A673 (cell line): ENCODE measurements around the gene KCNK3. TPM values are rescaled to one million over a fixed set of nuclear protein-coding genes. Genes with fewer than 3 reads are reported as not detected.

Source experiments
- BruUV-seq: library from RNA; stranded (reverse); fragments of 400-500 nt; replicated peaks from 2 replicates; lab custom pipeline; 2021; lab: Mats Ljungman, UMichigan
- CTCF ChIA-PET: fragments of 300-600 bp; sonication (Branson Sonifier 250); formaldehyde crosslinking; loops from one replicate; lab custom pipeline; 2022; ENCODE audit warnings: antibody characterized with exemption; lab: Charles Lee
- POLR2A ChIA-PET: fragments of 300-600 bp; sonication (Branson Sonifier 250); formaldehyde crosslinking; loops from one replicate; lab custom pipeline; 2022; ENCODE audit warnings: antibody characterized with exemption; ENCODE audit not compliant: low non-redundant PET; lab: Charles Lee
- DNase-seq: peaks from one replicate; pipeline ENCODE4 v3.0.0-alpha.2; 2015; ENCODE audit warnings: low spot score
- H3K27ac ChIP-seq: fragments of 200-600 bp; sonication (generic); 2 replicates; pipeline ENCODE4 v1.5.1; 2016; ENCODE audit warnings: mixed run types, low read depth, mild to moderate bottlenecking, mixed read lengths, antibody characterized with exemption, low read length; ENCODE audit not compliant: poor library complexity, severe bottlenecking
- H3K27me3 ChIP-seq: fragments of 200-600 bp; sonication (generic); replicated peaks from 2 replicates; pipeline ENCODE4 v1.6.1; 2017; ENCODE audit warnings: mixed run types, low read depth, mild to moderate bottlenecking, mixed read lengths, antibody characterized with exemption, low read length; ENCODE audit not compliant: insufficient read depth, poor library complexity
- H3K36me3 ChIP-seq: fragments of 200-600 bp; sonication (generic); 2 replicates; pipeline ENCODE4 v1.6.1; 2016; ENCODE audit warnings: mixed run types, mild to moderate bottlenecking, mixed read lengths, antibody characterized with exemption, low read length; ENCODE audit not compliant: insufficient read depth, poor library complexity, severe bottlenecking
- H3K4me1 ChIP-seq: fragments of 200-600 bp; sonication (generic); 2 replicates; pipeline ENCODE4 v1.6.1; 2017; ENCODE audit warnings: mixed run types, mild to moderate bottlenecking, mixed read lengths, antibody characterized with exemption, low read length; ENCODE audit not compliant: insufficient read depth, poor library complexity, severe bottlenecking
- H3K4me3 ChIP-seq: fragments of 200-600 bp; sonication (generic); 2 replicates; pipeline ENCODE4 v1.5.1; 2016; ENCODE audit warnings: low read depth, mixed run types, mild to moderate bottlenecking, mixed read lengths, low read length; ENCODE audit not compliant: poor library complexity, severe bottlenecking
- H3K9me3 ChIP-seq: fragments of 200-600 bp; sonication (generic); 2 replicates; pipeline ENCODE4 v1.6.1; 2016; ENCODE audit warnings: mixed run types, low read depth, mild to moderate bottlenecking, mixed read lengths, antibody characterized with exemption, low read length; ENCODE audit not compliant: poor library complexity, severe bottlenecking
- EZH2 ChIP-seq: fragments of 200-600 bp; sonication (generic); IDR thresholded peaks from 2 replicates; pipeline ENCODE4 v1.6.1; 2017; ENCODE audit warnings: borderline replicate concordance, low read depth, mild to moderate bottlenecking, mixed read lengths, antibody characterized with exemption, low read length; ENCODE audit not compliant: poor library complexity, severe bottlenecking
- intact Hi-C: fragments of 100-400 bp; cut with micrococcal nuclease; formaldehyde crosslinking; loops from one replicate; pipeline ENCODE4 v1.10.0; 2022; ENCODE audit not compliant: unreplicated experiment
- total RNA-seq: library from RNA; stranded (reverse); gene quantifications from 2 replicates; pipeline ENCODE4 v1.2.3, GENCODE V29; 2021
- TF ChIP-seq, protein P1 (sequence below): fragments of 300-800, 200-600 bp; sonication (generic); conservative IDR thresholded peaks from 2 replicates; pipeline ENCODE4 v1.5.1; 2017; ENCODE audit warnings: low read depth, mild to moderate bottlenecking, antibody characterized with exemption, low read length, moderate library complexity, mixed read lengths

Gene KCNK3
- total RNA-seq, 1 experiment from 2014 or later = 0.13 TPM

DNA sequence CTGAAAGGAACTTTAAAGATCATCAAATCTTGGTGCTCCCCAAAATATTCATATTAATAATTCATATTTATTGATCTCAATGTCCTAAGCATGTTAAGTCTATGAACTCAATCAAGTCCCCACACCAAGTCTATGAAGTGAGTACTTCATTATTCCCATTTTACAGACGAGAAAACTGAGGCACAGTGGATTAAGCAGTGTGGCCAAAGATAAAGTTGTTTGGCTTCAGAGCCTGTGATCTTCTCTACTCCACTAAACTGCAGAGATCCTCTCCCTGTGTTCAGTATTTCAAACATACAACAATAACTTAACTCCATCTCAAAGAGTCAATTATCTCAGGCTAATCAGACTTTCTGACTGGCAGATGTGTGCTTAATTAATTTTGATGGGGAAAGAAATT, 29.8 kb downstream of the KCNK3 start:
- CTCF ChIA-PET = no interaction called here
- no peak for DNase-seq
- no peaks in the 10 kb centered on the region for H3K9me3 ChIP-seq
- no peaks in the 10 kb centered on the region for H3K4me1 ChIP-seq
- H3K4me3 ChIP-seq = no peak overlapping the region
- no peak for TF ChIP-seq EZH2
- TF ChIP-seq, protein P1, sequence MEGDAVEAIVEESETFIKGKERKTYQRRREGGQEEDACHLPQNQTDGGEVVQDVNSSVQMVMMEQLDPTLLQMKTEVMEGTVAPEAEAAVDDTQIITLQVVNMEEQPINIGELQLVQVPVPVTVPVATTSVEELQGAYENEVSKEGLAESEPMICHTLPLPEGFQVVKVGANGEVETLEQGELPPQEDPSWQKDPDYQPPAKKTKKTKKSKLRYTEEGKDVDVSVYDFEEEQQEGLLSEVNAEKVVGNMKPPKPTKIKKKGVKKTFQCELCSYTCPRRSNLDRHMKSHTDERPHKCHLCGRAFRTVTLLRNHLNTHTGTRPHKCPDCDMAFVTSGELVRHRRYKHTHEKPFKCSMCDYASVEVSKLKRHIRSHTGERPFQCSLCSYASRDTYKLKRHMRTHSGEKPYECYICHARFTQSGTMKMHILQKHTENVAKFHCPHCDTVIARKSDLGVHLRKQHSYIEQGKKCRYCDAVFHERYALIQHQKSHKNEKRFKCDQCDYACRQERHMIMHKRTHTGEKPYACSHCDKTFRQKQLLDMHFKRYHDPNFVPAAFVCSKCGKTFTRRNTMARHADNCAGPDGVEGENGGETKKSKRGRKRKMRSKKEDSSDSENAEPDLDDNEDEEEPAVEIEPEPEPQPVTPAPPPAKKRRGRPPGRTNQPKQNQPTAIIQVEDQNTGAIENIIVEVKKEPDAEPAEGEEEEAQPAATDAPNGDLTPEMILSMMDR = no peak
- POLR2A ChIA-PET = no interaction called here
- no peaks in the 10 kb centered on the region for H3K27me3 ChIP-seq
- intact Hi-C loops = no loop called here
- BruUV-seq = no TSS peak
- no peaks in the 10 kb centered on the region for H3K36me3 ChIP-seq
- no peak overlapping the region for H3K27ac ChIP-seq

DNA sequence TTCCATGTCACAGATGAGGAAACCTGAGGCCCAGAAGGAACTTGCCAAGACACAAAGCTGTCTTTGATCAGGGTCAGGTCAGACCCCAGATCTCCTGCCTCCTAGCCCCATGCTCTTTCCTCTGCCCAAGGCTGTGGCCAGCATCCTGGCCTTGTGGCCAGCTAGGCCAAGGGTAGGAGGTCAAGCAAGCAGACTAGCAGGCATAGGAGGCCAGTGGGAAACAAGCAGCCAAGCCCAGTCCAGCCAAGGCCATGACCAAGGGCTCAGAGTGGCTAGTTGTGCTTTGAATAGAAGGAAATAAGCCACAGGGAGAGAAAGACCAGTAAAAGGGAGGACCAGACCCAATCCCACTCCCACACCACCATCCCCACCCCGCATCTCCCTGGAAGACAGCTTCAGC, 30.4 kb downstream of the KCNK3 start:
- CTCF ChIA-PET = no interaction called here
- BruUV-seq = no TSS peak
- no peaks in the 10 kb centered on the region for H3K9me3 ChIP-seq
- no peak overlapping the region for H3K4me3 ChIP-seq
- no peak overlapping the region for H3K27ac ChIP-seq
- H3K27me3 ChIP-seq = no peaks in the 10 kb centered on the region
- POLR2A ChIA-PET = no interaction called here
- no peaks in the 10 kb centered on the region for H3K36me3 ChIP-seq
- TF ChIP-seq EZH2 = no peak
- TF ChIP-seq, protein P1 = no peak
- H3K4me1 ChIP-seq = no peaks in the 10 kb centered on the region
- intact Hi-C loops = no loop called here
- DNase-seq = no peak

DNA sequence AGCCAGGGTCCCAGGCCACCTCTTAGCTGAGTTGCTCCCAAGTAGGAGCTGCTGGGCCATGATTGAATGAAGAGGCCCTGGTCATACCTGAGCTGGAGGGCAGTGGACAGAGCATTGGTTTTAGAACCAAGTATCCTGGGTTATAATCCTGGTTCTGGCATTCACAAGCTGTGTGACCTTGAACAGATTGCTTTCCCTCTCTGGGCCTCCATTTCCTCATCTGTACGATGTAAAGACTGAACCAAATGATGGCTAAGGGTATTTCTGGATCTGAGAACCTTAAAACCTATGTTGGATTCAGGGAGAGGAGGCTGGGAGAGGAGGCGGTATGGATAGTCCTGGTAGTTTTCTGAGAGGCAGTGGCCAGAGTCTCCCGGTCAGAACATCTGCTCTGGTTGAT, 31.0 kb downstream of the KCNK3 start:
- intact Hi-C loops = no loop called here
- no TSS peak for BruUV-seq
- DNase-seq = no peak
- no peaks in the 10 kb centered on the region for H3K36me3 ChIP-seq
- TF ChIP-seq, protein P1 = no peak
- no peak for TF ChIP-seq EZH2
- no peaks in the 10 kb centered on the region for H3K27me3 ChIP-seq
- ChIA-PET POLR2A (no interaction called here), CTCF (no interaction called here)
- no peak overlapping the region for H3K4me3 ChIP-seq
- no peak overlapping the region for H3K27ac ChIP-seq
- H3K4me1 ChIP-seq = no peaks in the 10 kb centered on the region
- no peaks in the 10 kb centered on the region for H3K9me3 ChIP-seq
